ENCODE measurements around the gene IGSF21.

GRCh38 chr1:18121072-18121820 lies 13.6 kb downstream of the IGSF21 start:
- no peak for TF ChIP-seq NR2F2 (IDR thresholded peaks at IDR 0.05)
- TF ChIP-seq, protein P1, sequence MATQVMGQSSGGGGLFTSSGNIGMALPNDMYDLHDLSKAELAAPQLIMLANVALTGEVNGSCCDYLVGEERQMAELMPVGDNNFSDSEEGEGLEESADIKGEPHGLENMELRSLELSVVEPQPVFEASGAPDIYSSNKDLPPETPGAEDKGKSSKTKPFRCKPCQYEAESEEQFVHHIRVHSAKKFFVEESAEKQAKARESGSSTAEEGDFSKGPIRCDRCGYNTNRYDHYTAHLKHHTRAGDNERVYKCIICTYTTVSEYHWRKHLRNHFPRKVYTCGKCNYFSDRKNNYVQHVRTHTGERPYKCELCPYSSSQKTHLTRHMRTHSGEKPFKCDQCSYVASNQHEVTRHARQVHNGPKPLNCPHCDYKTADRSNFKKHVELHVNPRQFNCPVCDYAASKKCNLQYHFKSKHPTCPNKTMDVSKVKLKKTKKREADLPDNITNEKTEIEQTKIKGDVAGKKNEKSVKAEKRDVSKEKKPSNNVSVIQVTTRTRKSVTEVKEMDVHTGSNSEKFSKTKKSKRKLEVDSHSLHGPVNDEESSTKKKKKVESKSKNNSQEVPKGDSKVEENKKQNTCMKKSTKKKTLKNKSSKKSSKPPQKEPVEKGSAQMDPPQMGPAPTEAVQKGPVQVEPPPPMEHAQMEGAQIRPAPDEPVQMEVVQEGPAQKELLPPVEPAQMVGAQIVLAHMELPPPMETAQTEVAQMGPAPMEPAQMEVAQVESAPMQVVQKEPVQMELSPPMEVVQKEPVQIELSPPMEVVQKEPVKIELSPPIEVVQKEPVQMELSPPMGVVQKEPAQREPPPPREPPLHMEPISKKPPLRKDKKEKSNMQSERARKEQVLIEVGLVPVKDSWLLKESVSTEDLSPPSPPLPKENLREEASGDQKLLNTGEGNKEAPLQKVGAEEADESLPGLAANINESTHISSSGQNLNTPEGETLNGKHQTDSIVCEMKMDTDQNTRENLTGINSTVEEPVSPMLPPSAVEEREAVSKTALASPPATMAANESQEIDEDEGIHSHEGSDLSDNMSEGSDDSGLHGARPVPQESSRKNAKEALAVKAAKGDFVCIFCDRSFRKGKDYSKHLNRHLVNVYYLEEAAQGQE (IDR thresholded peaks at IDR 0.05) = no peak

All from liver (tissue), 2 donors.